ENCODE measurements around the gene SAP130.

- TF ChIP-seq CTCF (IDR thresholded peaks at IDR 0.05) (no peak), POLR2AphosphoS5 (IDR thresholded peaks at IDR 0.05) (no peak)
Observed at GRCh38 chr2:127913808-127914457, 113.9 kb downstream of the SAP130 start.

Data from suprapubic skin (tissue), 3 donors.